GM19455 (cell line): Measurements from ENCODE around the gene CDH4.

Experiments
- ATAC-seq: cut with Tn5 transposase; IDR thresholded peaks from one replicate; pipeline ENCODE4 v1.9.1; 2021; ENCODE audit not compliant: unreplicated experiment

CDH4 gene

DNA sequence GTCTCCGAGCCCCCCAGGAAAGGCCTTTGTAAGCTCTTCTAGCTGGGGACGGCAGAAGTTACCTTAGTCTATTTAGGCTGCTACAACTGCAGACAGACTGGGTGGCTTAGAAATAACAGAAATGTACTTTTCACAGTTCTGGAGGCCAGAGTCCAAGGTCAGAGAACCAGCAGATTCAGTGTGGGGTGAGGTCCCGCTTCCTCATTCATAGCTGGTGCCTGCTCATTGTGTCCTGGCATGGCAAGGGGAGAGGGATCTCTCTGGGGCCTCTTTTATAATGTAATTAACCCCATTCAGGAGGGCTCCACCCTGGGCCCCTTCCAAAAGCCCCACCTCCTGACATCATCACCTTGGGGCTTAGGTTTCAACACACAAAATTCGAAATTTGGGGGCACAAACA, 315.1 kb downstream of the CDH4 start:
- ATAC-seq, result no peak

DNA sequence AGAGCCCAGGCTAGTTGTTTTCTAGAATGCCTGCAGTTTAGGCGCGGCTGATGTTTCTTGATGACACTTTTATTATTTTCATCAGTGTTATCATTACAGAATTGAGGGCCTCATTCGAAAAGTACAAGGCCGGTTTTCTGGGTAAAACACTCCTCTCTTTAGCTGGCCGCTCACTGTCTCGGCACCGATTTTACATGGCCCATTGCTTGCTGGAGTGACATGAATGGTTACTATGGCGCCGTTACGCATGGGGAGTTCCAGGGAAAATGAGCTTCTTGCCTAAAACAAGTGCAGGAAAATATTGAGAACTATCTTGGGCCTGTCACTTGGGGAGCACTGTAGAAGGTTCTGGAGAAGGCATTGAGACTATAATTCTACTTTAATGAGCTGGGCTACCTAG, 317.8 kb downstream of the CDH4 start:
- no peak for ATAC-seq

DNA sequence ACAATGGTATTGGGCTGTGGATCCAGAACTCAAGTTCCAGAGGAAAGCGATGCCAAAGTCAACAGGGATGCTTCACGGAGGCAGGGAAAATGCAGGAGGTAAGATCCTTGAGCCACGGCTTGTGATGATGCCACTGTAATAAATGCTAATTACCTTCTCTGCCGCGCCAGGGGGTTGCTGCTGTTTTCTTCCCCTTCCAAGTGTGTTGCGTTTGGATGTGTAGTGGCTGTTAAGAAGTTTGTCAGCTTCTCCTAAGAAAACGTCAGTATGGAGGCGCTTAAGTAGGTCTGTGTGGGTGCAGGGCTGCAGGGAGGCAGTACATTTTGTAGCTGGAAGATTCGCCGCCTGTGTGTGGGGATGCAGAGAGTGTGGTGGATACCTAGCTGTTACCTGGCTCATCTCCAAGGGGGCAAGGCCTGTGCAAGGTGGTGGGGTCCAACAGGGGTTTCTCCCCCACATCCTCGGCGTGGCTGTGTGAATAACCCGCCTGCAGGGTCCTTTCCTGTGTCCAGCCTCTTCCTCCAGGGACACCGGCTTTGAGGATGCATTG, 318.7 kb downstream of the CDH4 start:
- no peak for ATAC-seq

DNA sequence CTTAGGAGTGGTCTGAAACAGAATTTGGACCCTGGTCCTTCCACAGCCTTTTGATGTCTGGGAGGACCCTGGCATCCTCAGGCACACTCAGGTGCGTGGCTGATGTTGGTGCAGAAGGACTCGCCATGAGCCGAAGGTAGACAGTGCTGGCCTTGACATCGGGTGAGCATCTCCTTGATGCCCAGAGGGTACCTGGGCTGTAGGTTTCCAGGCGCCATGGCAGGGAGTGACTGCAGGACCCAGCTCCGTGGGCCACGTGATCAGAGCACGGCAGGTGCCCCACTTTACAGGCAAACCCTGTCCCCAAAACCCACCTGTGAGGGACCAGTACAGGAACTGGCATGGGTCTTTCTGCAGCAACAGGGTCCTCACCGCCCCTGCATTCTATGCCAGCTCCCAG, 319.2 kb downstream of the CDH4 start:
- no peak for ATAC-seq

DNA sequence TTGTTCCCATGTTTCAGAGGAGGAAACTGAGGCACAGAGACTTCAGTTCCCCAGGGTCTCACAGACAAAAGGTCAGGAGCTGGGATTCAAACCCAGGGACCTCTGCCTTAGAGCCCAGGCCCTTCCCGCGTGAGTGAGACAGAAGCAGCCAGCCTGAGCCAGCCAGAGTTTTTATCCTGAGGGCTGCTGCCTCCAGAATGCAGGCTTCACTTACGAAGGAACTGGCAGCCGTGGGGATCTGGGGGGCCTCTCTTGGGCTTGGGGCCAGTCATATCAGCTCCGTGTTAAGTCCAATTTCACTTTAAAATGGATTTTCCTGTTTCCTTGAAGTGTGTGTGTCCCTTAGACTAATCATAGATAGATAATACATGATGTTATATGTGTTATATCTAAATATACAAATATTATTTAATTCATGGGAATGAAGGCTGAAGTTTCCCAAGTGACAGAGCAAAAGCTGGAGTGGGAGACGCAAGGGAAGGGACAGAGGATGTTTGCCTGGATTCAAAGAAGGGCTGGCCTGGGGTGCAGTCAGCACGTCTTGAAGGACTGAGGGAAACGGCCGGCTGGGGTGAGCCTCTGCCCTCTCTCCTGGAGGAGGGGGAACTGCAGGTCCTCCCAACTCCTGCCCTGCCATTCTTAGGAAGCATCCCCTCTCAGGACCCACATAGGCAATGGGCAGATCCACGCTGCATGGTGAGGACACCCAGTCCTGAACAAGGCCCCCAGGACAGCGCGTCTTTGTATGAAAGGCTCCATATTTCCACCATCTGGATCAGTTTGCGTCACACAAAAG, 320.1 kb downstream of the CDH4 start:
- ATAC-seq, result no peak

DNA sequence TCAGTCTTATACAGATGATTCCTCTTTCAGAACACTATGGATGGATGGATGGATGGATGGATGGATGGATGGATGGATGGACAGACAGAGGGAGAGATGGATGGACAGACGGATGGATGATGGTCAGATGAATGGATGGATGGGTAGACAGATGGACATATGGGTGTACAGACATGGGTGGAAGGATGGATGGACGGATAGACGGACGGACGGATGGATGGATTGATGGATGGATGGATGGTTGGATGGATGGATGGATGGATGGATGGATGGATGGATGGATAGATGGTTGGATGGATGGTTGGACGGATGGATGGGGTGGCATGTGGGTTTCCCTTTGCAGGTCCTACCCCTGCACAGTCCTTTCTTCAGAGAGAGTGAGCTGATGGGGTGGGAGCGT, 320.7 kb downstream of the CDH4 start:
- no peak for ATAC-seq

DNA sequence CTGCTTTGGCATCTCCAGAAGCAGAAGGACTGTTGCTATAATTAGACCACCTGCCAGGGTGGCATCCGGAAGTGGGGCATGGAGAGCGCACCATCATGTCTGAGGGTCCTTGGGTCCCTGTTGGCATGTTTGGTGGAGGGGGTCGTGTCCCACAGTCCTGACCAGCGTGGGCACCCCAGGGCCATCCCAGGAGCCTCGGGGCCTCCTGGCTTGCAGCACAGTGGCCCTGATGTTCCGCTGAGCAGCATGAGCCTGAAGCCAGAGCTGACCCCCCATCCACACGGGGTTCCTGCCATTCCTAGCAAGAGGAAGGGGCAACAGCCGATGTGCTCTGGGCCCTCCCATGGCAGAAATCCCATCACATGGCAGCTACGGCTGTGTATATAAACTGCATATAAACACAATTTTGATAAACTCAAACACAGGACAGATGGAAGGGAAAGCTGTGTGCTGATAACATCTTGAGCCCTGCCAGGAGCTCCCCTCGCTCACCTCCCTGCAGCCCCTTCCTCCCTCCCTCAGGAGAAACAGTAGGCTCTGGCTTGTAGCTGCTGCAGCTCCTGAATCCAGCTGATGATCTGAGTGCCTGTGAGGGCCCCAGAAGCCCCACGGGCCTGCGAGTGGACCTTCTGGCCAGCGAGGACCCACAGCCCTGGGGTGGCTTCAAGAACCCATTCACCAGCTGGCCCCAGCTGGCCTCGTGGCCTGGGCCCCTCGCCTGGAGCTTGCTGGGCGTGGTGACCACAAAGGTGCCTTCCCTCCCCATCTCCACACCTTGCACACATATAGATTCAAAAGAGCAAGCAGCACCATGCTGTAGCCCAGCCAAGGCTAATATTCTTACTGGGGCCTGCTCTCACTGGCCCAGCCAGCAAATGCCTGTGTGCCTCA, 321.6 kb downstream of the CDH4 start:
- ATAC-seq, result no peak

DNA sequence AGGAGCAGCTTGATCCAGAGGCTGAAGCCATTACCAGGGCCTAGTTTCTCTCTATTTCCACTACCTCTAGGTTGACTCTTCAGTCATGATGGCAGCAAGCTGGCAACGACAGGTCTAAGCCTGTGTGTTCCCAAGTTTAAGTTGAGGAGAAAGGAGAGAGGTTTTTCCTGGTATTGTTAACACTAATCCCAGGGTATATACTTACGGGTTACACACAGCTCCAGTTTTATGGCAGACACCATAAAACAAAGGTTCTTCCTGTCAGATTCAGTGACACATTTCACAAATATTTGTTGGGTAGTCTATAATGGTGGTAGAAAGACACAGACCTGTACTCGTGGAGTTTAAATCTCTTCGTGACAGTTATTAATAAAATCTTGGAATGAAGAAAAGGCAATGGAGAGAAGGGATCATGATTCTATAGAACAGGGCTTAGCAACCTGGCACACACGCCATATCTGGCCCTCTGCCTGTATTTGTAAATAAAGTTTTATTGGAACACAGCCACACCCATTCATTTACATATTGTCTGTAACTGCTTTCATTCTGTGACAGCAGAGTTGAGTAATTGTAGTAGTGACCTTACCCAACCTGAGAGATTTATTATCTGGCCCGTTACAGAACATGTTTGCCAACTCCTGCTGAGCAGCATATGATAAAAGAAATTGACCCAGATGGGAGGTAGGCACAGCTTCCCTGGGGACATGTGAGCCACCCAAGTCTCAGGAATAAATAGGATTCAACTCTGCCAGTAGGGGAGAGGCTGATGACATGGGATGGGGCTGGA, 323.3 kb downstream of the CDH4 start:
- ATAC-seq, result no peak

DNA sequence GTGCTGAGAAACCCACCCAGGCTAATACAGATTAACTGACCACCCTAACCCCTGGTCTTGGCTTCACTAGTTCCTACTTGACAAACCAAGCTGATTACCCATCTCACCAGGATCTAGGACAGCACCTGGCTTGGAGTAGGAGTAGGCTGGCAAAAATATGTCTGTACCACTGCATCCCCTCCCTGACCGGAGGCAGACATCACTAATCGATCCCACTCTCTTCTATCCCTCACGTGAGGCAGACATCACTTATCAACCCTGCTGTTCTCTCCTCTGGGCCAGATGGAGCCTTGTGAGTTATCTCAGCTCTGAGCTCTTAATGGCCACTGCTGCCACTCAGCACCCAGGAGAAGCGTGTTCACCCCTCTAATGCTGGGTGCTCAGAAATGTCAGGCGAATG, 324.3 kb downstream of the CDH4 start:
- no peak for ATAC-seq

DNA sequence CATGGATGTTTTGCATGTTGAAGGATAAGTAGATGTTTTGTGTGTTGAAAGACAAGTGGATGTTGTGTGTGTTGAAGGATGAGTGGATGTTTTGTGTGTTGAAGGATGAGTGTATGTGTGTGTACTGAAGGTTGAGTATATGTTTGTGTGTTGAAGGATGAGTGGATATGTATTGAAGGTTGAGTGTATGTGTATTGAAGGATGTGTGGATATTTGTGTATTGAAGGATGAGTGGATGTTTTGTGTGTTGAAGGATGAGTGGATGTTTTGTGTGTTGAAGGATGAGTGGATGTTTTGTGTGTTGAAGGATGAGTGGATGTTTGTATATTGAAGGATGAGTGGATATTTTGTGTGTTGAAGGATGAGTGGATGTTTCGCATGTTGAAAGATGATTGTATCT, 325.0 kb downstream of the CDH4 start:
- ATAC-seq, result no peak

DNA sequence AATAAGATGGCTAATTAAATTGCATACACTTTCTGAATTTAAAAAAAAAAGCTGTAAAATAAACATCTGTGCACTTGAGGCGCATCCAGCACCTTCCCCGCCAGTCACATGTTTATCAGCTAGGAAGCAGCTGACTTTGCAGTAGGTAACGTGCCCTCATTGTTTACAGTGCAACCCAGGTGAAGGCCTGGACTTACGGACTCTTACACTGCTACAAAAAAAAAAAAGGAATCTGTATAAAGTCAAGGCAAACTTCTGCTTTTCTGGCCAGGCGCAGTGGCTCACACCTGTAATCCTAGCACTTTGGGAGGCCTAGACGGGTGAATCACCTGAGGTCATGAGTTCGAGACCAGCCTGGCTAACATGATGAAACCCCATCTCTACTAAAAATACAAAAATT, 327.8 kb downstream of the CDH4 start:
- no peak for ATAC-seq

DNA sequence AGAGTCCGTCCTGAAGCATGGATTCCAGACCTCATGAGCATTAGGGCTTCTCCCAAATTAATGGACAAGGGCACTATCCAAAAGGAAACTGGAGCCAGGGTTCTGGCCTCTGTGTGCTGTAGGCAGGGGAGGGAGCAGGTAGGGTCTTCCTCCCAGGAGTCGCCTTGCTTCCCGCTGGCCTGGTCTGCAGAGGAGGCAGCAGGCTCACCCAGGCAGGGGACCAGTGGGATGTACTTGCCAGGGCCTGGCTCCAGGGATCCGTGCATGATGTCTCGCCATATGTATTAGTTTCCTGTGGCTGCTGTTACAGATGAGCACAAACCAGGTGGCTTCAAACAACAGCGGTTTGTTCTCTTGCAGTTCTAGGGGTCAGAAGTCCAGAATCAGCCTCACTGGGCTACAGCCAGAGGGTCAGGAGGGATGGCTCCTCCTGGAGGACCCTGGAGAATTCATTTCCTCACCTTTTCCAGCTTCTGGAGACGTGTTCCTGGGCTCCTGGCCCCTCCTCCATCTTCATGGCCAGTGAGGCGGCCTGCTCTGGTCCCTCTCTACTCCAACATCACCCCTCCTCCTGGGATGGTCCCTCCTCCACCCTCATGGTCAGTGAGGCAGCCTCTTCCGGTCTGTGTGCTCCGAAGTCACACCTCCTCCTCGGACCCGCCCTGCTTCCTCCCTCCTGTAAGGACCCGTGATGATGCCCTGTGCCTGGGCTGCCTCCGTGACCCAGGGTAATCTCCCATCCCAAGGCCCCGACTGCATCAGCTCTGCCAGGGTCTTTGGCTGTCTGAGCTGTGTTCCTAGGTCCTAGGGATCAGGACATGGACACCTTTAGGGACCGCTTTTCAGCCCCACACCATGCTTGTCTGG, 329.1 kb downstream of the CDH4 start:
- ATAC-seq, result no peak

DNA sequence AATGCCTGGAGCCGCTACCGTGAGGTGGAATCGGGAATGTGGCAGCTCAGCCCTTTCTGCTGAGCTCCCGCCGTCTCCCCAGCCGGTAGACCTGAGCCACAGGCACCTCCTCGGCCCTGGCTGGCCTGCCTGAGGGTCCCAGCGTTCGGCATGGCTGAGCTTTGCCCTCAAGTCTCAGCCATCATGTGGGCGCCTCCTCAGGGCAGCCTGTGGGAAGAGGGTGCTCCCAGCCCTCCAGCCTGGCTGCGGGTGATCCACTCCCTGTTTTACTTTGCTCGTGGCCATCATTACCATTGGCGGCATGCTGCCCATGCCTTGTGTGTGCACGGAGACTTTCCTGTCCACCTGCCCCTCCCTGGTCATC, 329.7 kb downstream of the CDH4 start:
- ATAC-seq, result no peak

DNA sequence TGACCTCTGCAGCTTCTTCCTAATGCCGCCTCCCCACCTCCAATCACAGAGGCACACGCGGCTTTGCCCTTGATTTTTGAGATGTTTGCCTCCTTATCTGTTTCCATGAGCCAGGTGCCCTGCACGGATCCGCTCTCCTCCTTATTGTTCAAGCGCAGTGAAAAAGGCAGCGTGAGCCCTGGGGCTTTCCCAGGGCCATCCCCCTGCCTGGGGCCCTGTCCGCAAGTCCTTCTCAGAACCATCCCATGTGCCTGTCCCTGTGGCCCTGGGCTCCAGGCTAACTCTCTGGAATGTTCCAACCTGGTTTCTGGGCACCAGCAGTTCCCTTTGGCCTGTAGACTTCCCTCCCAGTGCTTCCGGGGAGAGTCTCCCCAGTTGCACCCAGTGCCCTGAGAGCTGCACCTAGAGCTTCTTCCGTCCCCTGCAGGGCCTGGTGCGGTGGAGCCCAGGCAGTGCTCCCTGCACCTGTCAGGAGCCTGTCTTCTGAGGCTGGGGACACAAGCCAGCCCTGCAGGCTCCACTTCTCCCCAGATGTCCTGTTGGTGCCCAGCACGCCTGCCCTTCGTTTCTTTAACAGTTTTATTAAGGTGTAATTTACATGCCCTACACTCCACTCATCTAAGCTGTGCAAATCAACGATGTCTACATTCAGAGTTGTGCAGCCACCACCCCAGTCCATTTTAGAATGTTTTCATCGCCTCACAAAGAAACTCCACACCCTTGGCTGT, 330.3 kb downstream of the CDH4 start:
- no peak for ATAC-seq

DNA sequence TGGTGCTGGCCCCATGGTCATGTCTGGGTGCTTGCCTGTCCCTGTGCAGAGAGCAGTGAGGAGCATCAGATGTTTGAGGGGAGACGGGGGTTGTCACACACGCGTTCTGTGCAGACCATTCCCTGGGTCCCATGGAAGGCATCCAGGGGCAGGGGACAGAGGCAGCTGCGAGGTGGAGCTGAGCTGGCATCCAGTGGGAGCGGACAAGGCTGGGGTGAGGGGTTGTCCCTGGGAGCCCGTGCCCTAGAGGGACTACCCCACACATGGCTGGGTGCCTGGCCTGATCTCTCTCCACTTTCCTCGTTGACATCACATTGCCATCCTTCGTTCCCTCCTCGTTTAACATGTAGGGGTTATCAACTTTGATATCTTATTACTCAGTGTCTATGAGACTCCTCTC, 331.3 kb downstream of the CDH4 start:
- no peak for ATAC-seq

DNA sequence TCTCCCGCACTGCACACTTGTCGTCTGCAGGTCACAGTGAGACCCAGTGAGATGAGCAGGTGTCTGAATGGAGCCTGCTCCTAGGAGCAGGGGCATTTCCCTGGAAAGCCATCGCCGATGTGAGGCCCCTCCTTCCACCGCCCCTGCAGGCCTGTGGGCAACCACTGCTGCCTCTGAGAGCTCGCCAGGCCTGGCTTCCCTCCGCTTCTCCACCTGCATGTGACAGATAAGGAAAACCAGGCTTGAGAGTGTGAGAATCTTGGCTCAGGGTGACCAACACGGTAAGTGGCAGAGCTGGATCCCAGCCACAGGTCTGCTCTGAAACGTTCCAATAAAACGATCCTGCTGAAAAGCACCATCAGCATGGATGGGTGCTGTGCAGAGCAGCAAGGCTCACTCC, 332.8 kb downstream of the CDH4 start:
- ATAC-seq, result no peak

DNA sequence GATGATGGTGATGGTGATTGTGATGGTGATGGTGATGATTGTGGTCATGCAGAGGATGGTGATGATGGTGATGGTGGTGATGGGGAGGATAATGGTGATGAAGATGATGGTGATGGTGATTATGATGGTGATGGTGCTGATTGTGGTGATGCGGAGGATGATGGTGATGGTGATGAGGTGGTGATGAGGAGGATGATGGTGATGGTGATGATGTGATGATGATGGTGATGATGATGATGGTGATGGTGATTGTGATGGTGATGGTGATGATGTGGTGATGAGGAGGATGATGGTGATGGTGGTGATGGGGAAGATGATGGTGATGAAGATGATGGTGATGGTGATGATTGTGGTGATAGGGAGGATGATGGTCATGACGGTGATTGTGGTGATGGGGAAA, 333.7 kb downstream of the CDH4 start:
- ATAC-seq, result no peak

DNA sequence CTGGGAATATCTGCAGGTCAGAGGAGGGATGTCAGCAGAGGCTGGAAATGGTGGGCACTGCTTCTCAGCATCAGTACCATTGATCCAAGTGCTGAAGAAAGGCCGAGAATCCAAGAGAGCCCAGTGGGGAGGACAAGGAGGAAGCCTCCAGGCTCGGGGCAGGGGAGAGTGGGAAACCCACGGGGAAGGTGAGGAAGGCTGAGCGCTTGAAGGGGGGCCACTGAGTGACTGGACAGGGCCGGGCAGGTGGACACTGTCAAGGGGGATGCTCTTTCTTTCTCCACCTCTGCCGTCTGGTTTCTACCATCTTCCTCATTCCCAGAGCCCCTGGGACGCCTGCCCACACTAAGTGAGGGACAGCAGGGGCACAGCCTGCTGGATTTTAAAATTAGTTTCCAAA, 335.0 kb downstream of the CDH4 start:
- no peak for ATAC-seq

DNA sequence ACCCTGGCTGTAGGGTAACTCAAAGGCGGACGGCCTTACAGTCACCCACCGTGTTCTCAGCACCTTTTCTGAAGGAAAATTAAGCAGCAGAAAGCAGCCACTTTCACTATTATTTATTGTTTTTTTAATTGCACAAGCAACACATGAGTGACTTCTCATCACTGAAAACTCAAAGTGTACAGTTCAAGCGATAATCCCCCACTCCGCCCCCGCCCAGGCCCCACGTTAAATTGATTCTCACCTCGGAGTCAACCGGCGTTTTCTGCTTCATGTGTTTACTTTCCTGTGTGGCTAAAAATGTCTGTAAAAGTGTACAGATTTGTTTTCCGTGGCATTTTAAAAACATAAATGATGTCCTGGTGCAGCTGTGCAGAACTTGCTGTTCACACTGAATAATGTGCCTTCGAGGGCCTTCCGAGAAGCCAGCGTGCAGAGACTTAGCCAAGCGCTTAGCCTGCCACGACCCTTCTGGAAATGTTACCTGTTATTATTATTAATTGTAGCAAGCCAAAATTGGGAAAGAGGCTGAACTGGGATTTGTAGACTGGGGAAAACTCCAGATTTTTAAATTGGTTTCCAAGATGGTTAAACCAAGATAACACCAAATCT, 335.7 kb downstream of the CDH4 start:
- ATAC-seq, result no peak
